ENCODE data around the gene GAB2.

Gene GAB2

GRCh38 chr11:78208257-78209165 lies 209.1 kb downstream of the GAB2 start:
- no peak overlapping the region for H3K9ac ChIP-seq
- H3K27me3 ChIP-seq (ENCODE audit: control insufficient read depth, insufficient read depth, low read length) = no peaks in the 10 kb centered on the region
- H3K36me3 ChIP-seq (ENCODE audit: control insufficient read depth, insufficient read depth, low read length) = no peaks in the 10 kb centered on the region
- H3K4me2 ChIP-seq (ENCODE audit: low read length) = no peak overlapping the region
- H3K4me1 ChIP-seq = no peaks in the 10 kb centered on the region
- no peaks in the 10 kb centered on the region for H3K9me3 ChIP-seq (ENCODE audit: control insufficient read depth, low read length)
- H3K27ac ChIP-seq = no peak overlapping the region
- H3K4me3 ChIP-seq (ENCODE audit: low read depth, low read length) = no peak overlapping the region
- H3K79me2 ChIP-seq = no peaks in the 10 kb centered on the region
- TF ChIP-seq, protein P1, sequence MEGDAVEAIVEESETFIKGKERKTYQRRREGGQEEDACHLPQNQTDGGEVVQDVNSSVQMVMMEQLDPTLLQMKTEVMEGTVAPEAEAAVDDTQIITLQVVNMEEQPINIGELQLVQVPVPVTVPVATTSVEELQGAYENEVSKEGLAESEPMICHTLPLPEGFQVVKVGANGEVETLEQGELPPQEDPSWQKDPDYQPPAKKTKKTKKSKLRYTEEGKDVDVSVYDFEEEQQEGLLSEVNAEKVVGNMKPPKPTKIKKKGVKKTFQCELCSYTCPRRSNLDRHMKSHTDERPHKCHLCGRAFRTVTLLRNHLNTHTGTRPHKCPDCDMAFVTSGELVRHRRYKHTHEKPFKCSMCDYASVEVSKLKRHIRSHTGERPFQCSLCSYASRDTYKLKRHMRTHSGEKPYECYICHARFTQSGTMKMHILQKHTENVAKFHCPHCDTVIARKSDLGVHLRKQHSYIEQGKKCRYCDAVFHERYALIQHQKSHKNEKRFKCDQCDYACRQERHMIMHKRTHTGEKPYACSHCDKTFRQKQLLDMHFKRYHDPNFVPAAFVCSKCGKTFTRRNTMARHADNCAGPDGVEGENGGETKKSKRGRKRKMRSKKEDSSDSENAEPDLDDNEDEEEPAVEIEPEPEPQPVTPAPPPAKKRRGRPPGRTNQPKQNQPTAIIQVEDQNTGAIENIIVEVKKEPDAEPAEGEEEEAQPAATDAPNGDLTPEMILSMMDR (IDR thresholded peaks at IDR 0.05) = no peak
- H2AFZ ChIP-seq = no peak overlapping the region

- Histone ChIP-seq H3K27ac (no peak overlapping the region), H3K9ac (no peak overlapping the region), H3K4me3 (ENCODE audit: low read depth, low read length) (no peak overlapping the region), H3K27me3 (ENCODE audit: control insufficient read depth, insufficient read depth, low read length) (no peaks in the 10 kb centered on the region), H3K4me2 (ENCODE audit: low read length) (no peak overlapping the region), H3K9me3 (ENCODE audit: control insufficient read depth, low read length) (no peaks in the 10 kb centered on the region), H3K4me1 (no peaks in the 10 kb centered on the region), H3K36me3 (ENCODE audit: control insufficient read depth, insufficient read depth, low read length) (no peaks in the 10 kb centered on the region), H2AFZ (no peak overlapping the region), H3K79me2 (no peaks in the 10 kb centered on the region)
- TF ChIP-seq, protein P1 (IDR thresholded peaks at IDR 0.05) = no peak
Measured at GRCh38 chr11:78207532-78208256, 209.9 kb downstream of the GAB2 start.

GRCh38 chr11:78205691-78206090 lies 211.9 kb downstream of the GAB2 start:
- no peak overlapping the region for H3K4me2 ChIP-seq (ENCODE audit: low read length)
- TF ChIP-seq, protein P1 (IDR thresholded peaks at IDR 0.05) = no peak
- H3K4me3 ChIP-seq (ENCODE audit: low read depth, low read length) = no peak overlapping the region
- H3K9ac ChIP-seq = no peak overlapping the region
- no peak overlapping the region for H2AFZ ChIP-seq
- H3K27me3 ChIP-seq (ENCODE audit: control insufficient read depth, insufficient read depth, low read length) = no peaks in the 10 kb centered on the region
- no peaks in the 10 kb centered on the region for H3K36me3 ChIP-seq (ENCODE audit: control insufficient read depth, insufficient read depth, low read length)
- no peaks in the 10 kb centered on the region for H3K9me3 ChIP-seq (ENCODE audit: control insufficient read depth, low read length)
- H3K27ac ChIP-seq = no peak overlapping the region
- H3K79me2 ChIP-seq = no peaks in the 10 kb centered on the region
- no peaks in the 10 kb centered on the region for H3K4me1 ChIP-seq

DNA sequence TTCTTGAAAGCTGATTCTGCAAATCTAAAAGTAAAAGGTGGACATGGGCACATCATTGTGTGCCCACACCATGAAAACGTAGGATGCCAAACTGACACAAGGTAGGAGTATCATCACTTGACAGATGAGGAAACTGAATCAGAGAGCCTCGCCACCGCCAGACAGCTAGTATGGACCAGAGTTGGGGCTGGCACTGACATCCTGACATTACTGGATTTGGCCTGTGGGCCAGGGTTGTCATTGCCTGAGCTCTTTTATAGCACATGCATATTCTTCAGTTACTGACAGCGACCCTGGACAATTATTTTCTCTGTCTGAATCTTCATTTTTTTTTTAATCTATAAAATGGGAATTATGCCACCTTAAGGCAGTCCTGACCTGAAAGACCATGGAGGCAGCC lies 212.4 kb downstream of the GAB2 start:
- no peaks in the 10 kb centered on the region for H3K4me1 ChIP-seq
- no peaks in the 10 kb centered on the region for H3K27me3 ChIP-seq (ENCODE audit: control insufficient read depth, insufficient read depth, low read length)
- no peak overlapping the region for H3K4me2 ChIP-seq (ENCODE audit: low read length)
- no peak overlapping the region for H3K9ac ChIP-seq
- no peak overlapping the region for H3K4me3 ChIP-seq (ENCODE audit: low read depth, low read length)
- H3K27ac ChIP-seq = no peak overlapping the region
- no peak overlapping the region for H2AFZ ChIP-seq
- H3K9me3 ChIP-seq (ENCODE audit: control insufficient read depth, low read length) = no peaks in the 10 kb centered on the region
- TF ChIP-seq, protein P1 (IDR thresholded peaks at IDR 0.05) = no peak
- H3K36me3 ChIP-seq (ENCODE audit: control insufficient read depth, insufficient read depth, low read length) = no peaks in the 10 kb centered on the region
- no peaks in the 10 kb centered on the region for H3K79me2 ChIP-seq
